ENCODE data around the gene POLD1.

Gene POLD1

GRCh38 chr19:50444059-50444458, 59.9 kb downstream of the POLD1 start:
- no peak for DNase-seq

GRCh38 chr19:50447053-50447452, 62.9 kb downstream of the POLD1 start:
- no peak for DNase-seq

DNA sequence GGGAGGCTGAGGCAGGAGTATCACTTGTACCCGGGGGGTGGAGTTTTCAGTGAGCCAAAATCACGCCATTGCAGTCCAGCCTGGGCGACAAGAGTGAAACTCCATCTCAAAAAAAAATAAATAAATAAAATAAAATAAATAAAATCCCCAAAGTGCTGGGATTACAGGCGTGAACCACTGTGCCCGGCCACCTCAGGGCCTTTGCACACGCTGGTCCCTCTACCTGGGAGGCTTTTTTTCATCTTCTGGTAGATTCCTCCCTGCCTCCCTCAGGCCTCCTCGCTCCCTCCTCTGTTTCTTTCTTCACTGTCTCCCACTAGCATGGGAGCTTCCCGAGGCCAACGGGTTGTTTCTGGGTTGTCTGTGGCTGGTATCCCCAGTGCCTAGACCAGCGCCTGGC, 63.6 kb downstream of the POLD1 start:
- no peak for DNase-seq

GRCh38 chr19:50449236-50449899, 65.2 kb downstream of the POLD1 start:
- no peak for DNase-seq

DNA sequence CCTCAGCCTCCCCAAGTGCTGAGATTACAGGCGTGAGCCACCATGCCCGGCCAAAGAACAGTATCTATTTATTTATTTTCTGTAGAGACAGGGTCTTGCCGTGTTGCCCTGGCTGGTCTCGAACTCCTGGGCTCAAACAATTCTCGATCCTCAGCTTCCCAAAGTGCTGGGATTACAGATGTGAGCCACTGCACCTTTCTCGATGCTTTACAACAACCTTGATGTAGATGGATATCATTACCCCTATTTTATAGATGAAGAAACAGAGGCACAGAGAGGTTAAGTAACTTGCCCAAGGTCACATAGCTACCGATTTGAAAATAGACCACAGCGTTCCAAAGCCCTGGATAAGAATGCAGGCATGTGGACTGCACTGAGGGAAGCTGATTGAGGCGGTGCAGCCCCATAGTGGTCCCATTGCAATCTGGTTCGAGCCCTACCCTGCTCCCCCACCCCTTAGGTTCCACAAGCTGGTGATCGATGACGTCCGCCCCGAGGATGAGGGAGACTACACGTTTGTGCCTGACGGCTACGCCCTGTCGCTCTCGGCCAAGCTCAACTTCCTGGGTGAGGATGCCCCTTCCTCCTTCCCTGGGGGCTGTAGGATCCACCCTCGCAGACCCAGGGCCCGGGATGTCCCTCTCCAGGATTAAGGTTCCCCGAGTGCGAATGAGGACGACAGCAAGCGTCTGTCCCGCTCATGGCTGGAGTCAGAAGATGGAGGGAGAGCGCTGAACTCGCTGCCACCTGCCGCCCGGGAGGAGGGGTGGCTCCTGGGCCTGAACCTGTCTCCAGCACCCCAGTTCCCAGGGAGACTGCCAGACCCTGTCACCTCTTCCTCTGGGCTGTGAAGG, 66.4 kb downstream of the POLD1 start:
- no peak for DNase-seq

DNA sequence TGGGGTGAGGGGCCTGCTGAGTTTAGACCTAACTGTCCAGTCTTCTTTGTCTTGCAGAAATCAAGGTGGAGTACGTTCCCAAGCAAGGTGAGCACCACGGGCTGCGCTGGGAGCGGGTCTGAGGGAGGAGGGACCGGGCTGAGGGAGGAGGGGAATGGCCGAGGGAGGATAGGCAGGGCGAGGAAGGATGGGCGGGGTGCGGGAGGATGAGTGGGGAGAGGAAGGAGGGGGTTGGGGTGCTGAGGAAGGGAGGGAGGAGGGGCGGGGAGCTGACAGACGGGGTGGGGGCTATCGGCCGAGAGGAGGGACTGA, 67.0 kb downstream of the POLD1 start:
- DNase-seq = no peak

DNA sequence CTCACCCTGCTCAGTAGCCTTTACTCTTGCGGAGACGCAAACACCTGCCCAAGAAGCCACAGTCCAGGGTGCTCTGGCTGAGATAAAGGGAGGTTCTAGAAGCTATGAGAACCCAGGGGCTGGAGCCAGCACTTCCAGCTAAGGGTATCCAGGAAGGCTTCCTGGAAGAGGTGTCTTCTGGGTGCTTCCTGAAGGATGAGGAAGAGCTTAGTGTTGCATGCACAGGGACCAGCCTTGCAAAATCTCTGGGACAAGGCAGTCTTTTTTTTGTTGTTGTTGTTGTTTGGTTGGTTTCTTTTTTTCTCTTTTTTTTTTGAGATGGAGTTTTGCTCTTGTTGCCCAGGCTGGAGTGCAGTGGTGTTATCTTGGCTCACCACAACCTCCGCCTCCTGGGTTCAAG, 69.1 kb downstream of the POLD1 start:
- no peak for DNase-seq

DNA sequence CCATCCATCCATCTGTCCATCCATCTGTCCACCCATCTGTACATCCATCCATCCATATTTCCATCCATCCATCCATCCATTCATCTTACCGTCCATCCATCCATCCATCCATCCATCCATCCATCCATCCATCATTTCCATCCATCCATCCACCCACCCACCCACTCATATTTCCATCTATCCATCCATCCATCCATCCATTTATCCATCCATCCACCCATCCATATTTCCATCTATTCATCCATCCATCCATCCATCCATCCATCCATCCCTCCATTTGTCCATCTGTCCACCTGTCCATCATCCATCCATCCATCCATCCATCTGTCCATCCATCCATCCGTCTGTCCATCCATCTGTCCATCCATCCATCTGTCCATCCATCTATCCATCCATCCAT, 71.8 kb downstream of the POLD1 start:
- DNase-seq = no peak

DNA sequence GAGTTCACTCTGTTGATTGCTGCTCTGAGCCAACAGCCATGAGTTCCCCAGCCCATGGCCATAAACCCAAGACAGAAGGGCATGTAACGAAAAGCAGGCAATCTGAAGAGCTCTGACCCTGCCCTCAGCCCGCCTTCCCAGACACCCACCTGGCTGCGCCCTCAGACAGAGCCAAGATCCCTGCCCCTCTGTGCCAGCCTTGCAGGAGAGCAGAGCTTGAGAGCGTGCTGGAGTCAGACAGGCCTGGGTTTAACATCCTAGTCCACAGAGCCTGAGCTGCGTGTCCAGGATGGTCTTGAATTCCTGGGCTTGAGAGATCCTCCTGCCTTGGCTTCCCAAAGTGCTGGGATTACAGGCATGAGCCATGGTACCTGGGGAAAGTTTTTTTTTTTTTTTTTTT, 73.2 kb downstream of the POLD1 start:
- no peak for DNase-seq

- no peak for DNase-seq
Observed at GRCh38 chr19:50458396-50459066, 74.4 kb downstream of the POLD1 start.

DNA sequence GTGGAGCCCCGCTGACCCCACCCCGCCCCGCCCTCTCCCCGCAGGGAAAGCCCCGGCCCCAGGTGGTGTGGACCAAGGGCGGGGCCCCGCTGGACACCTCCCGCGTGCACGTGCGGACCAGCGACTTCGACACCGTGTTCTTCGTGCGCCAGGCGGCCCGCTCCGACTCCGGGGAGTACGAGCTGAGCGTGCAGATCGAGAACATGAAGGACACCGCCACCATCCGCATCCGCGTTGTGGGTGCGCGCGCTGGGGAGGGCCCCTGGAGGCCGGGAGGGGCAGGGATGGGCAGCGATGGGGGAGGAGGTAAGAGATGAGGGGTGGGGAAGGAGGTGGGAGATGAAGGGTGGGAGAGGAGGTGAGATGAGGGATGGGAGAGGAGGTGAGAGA, 74.9 kb downstream of the POLD1 start:
- DNase-seq = no peak

- DNase-seq = no peak
Observed at GRCh38 chr19:50459638-50460037, 75.5 kb downstream of the POLD1 start.

GRCh38 chr19:50460161-50460765, 76.1 kb downstream of the POLD1 start:
- DNase-seq = no peak

DNA sequence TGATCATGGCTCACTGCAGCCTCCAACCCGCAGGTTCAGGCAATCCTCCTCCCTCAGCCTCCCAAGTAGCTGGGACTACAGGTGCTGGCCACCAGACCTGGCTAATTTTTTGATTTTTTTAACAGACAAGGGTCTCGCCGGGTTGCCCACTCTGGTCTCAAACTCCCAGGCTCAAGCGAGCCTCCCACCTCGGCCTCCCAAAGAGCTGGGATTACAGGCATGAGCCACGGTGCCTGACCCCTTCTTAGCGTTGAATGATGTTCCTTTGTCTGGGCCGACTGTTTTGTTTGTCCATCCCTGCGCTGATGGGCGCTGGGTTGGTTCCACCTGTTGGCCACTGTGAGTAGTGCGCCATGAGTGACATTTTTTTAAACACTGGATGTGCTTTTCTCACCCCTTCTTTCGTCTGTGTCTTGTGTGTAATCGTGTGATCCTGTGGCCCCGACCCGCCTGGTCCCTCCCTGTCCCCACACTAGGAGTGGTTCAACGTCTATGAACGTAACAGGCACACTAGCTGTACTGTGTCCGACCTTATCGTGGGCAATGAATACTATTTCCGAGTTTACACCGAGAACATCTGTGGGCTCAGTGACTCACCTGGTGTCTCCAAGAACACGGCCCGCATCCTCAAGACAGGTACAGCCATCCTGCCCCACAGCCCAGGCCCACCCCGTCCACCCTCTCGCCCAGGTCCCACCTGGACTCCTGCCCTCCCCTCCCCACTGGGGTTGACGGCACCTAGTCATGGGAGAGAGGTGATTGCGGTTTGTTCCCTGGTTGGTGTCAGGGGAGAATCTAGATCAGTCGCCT, 77.1 kb downstream of the POLD1 start:
- DNase-seq = no peak

GRCh38 chr19:50462970-50463369, 78.8 kb downstream of the POLD1 start:
- DNase-seq = no peak

GRCh38 chr19:50464348-50464747, 80.2 kb downstream of the POLD1 start:
- DNase-seq = no peak

GRCh38 chr19:50465000-50465399, 80.9 kb downstream of the POLD1 start:
- DNase-seq = no peak

DNA sequence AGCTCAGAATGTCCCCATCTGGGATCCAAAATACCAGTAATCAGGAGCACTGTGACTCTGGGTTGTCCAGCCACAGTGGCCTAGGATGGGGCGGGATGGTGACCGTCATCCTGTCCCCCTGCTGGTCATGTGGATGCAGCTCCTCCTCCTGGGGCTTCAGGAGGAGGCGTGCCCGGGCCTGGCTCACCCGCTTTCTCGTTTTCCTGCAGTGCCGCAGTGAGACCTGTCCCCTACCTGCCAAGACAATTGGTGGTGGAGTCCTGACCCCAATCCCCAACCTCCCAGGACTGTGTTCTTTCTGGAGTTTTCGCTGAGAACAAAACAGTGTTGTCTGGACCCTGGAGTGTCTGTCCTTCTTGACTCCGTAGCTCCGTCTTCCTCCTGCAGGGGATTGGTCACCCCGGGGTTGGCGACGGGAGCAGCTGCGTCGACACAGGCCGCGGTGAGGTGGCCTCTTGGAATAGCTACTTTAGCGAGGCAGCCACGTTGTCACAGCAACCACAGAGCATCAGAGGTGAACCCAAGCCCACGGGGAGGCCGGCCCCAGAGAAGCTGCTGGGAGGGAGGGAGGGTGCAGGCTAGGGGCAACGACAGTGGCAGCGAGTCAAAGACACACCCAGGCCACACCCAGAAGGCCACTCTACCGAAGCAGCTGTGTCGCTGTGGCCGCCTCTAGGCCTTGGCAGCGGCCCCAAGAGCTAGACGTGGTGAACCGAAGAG, 82.0 kb downstream of the POLD1 start:
- no peak for DNase-seq

- DNase-seq = no peak
Observed at GRCh38 chr19:50466706-50467039, 82.5 kb downstream of the POLD1 start.

GRCh38 chr19:50467566-50467965, 83.4 kb downstream of the POLD1 start:
- no peak for DNase-seq

All from cortex of kidney (tissue), 1 donor.